NCI-H146 treated with DMSO at 0.1 percent for 48 hours (cell line): Measurements from ENCODE around the gene IFNGR2.
"Not testable (repeated sequence)": the region's sequence is repeated elsewhere in the genome, so short reads cannot be mapped to it uniquely, and the experiment has no call there.

ENCODE experiments used
- DNase-seq: peaks from one replicate; lab custom pipeline; 2025; ENCODE audit not compliant: unreplicated experiment; lab: John Stamatoyannopoulos, UW

IFNGR2 gene, protein sequence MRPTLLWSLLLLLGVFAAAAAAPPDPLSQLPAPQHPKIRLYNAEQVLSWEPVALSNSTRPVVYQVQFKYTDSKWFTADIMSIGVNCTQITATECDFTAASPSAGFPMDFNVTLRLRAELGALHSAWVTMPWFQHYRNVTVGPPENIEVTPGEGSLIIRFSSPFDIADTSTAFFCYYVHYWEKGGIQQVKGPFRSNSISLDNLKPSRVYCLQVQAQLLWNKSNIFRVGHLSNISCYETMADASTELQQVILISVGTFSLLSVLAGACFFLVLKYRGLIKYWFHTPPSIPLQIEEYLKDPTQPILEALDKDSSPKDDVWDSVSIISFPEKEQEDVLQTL

GRCh38 chr21:33403128-33403785 is at the start of gene IFNGR2:
TSS of gene IFNGR2 (plus strand) at chr21:33403413. CDS start at chr21:33403544, 131 bp downstream.
- no peak for DNase-seq

GRCh38 chr21:33355355-33355754 is 47.9 kb upstream of the IFNGR2 start:
- DNase-seq = no peak

DNA sequence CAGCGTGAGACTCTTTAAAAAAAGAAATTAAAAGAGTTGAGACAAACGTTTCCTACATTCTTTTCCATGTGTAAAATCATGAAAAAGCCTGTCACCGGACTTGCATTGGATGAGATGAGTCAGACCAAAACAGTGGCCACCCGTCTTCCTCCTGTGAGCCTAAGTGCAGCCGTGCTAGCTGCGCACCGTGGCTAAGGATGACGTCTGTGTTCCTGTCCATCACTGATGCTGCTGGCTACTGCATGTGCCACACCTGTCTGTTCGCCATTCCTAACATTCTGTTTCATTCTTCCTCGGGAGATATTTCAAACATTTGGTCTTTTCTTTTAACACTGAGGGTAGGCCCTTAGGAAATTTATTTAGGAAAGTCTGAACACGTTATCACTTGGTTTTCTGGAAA is 47.2 kb upstream of the IFNGR2 start:
- DNase-seq = no peak

DNA sequence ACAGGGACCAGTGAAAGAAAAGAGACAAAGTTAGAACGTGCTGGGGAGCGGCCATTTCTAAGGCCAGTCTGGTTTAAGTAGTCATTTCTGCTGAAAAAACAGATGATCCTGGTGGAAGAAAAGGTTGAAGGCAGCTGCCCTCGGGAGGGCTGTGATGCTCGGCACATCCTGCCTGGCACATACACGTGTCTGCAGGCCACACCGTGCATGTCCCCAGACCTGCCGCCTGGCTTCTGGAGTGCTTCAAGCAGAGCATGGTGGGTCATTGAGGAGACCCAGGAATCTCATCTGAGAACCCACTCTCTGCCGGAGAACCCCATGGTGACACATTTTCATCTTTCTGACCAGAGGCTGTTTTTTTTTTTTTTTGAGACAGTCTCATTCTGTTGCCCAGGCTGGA is 46.0 kb upstream of the IFNGR2 start:
- DNase-seq = no peak

DNA sequence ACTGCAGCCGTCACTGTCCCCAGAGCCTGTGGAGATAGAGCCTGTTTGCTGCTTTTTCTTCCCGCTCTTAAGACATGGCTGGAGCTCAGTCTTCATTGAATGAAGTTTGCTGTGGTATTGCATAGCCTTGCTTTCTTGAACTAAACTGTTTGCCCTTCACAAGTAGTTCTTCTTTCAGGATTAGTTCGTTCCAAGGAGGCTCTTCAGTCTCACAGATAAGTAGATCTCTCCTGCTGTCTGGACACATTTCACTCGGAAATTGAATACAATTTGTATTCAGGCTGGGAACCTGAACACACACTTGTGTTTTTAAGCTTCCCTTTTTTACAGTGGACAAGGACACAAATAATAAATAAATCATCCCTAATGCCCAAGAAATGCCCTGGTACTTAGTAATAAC is 43.8 kb upstream of the IFNGR2 start:
- DNase-seq = no peak

GRCh38 chr21:33360281-33360680 is 42.9 kb upstream of the IFNGR2 start:
- DNase-seq = no peak

DNA sequence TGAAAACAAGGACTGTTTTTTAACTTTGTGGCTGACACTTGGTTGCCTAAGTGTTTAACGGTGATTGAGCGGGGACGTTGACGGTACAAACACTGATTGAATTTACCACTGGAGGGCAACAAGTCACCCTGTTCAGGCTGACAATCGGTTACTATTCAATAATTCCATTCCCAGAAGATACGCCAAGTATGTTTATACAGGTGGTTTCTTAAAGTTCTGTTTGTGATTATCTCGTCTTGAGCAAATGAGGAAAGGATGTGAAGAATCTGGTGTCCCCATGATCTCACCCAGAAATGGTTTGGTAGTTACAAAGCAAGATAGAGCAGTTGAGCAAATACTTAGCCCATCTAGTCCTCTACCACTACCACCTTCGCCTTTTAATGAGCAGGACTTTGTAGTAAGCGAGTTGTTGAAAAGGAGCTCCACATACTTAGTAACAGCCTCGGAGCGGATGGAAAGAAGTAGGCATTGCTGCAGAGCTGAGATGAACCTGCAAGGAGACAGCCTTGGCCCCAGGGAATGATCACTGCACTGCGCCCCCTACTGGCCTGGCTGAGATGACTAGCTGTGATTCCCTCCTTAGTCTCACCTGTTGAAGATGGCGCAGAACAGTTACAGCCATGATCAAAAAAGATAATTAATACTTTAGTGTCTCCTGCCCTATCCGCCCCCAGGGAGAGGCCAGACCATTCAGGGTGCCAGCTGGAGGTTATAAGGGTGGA is 42.2 kb upstream of the IFNGR2 start:
- peak; percentile 57 for DNase-seq

- DNase-seq = peak; percentile 84
These were observed 41.1 kb upstream of the IFNGR2 start for GRCh38 chr21:33362044-33362555.

DNA sequence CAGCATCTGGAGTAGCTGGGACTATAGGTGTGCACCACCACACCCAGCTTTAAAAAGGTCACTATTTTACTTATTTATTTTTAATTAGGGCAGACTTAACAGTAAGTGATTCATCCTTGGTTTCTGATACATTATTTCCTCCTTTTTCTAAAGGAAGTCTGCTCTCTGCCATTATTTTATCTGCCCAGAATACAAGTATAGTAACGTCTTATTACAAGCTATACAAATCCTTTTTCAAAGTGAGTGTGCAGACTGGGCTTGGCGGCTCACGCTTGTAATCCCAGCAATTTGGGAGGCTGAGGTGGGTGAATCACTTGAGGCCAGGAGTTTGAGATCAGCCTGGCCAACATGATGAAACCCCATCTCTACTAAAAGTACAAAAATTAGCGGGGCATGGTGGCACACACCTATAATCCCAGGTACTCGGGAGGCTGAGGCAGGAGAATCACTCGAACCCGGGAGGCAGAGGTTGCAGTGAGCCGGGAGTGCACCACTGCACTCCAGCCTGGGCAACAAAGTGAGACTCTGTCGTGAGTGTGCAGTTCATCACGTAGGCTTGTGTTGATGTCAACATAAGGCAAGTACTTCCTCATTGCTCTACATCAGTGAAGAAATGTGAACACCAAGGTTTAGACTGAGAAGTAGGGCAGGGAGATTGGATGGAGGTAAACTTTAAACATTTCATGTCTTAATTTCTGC is 39.2 kb upstream of the IFNGR2 start:
- DNase-seq = not testable (repeated sequence)

DNA sequence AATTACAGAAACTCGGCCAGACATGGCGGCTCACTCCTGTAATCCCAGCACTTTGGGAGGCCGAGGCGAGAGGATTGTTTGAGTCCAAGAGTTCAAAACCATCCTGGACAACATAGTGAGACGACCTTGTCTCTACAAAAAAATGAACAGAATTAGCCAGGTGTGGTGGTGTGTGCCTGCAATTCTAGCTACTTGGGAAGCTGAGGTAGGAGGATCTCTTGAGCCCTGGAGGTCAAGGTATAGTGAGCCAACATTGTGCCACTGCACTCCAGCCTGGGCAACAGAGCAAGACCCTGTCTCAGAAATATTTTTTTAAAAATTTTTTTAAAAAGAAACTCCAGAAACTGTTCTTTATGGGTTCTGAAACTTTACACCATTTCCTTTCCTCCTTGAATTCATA is 38.4 kb upstream of the IFNGR2 start:
- no peak for DNase-seq

DNA sequence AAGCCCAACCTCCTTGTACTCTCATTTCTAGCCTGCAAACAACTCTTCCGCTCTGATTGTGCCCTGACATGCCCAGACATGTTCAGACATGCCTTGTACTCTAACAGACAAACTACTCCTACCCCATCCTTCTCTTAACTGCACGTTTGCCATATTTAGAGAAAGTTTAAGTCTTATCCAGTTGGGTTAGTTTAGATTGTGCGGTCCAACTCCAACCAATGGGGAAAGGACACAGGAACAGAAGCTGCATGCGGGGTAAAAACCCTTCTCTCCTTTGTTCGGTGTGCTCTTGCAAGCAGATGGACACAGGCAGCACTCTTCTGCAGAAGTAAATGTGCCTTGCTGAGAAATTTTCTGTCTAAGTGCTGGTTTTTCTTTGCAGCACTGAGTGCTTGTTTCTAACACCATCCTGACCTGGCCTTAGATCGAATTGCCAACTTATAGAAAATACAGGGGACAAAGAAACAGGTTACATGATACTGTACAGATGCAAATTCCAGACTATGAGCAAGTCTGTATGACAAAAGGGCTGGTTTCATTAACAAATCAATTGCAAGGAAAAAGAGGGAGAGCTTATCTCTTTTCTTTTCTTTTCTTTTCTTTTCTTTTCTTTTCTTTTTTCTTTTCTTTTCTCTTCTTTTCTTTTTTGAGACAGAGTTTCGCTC is 35.8 kb upstream of the IFNGR2 start:
- no peak for DNase-seq

DNA sequence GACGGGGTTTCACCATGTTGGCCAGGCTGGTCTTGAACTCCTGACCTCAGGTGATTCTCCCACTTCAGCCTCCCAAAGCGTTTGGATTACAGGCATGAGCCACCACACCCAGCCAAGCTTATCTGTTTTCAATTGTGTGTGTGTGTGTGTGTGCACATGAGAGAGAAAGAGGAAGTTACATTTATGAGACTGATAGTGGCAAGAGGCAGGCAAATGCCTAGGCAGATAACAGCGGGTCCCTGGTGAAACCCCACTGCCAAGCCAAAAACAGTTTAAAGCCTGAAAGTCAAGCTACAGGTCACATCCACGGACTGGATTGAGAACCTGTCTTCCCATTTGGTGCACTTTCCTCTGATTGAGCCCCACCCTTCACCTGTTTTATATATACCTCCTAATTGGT is 35.1 kb upstream of the IFNGR2 start:
- no peak for DNase-seq

GRCh38 chr21:33368576-33368975 is 34.6 kb upstream of the IFNGR2 start:
- DNase-seq = no peak

DNA sequence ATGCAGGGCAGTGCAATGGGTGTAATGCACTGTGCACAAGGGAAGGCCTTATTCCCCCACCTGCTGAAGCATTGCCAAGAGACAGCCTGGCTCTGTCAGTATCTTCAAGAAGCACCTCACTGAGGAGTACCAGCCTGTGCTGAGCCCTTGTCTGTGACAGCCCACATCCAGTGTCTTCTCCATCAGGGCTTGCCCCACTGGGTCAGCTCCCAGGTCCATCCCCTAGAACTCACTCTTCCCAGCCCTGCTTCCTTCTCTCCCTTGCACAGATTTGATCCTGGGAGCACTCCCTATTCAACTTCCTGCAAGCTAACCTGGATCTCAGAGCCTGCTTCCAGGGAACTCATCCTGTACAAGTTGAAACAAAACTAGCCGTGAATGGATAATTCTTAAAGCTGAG is 33.6 kb upstream of the IFNGR2 start:
- no peak for DNase-seq

DNA sequence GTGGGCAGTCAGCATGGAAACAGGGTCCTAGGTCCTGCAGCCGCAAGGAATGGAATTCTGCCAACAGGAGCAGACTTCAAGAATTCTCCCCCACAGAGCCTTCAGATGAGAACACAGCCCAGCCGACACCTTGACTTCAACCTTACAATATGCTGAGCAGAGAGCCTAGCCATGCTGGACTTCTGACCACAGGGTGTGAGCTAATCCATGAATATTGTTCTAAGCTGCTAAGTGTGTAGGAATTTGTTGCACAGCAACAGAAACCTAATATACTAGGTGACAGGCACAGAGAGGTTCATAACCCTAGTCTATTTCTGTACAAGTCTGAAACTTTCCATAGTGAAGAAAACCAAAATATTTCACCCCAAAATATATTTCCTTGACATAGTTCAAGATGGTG is 32.9 kb upstream of the IFNGR2 start:
- DNase-seq = no peak

DNA sequence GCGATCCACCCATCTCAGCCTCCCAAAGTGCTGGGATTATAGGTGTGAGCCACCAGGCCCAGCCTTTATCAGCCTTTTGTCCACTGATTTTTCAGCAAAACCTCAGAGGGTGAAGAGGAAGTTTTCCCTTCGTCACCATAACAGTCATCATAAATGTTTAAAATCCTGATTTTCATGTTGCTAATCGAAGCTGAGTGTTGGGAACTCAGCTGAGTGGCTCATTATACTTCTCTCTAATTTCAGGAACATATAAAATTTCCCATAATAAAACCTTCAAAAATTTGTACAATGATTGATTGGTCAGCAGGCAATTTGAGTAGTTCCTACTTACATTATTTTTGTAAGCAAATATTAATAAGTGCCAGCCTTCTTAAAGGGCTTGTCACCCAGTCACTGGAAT is 31.8 kb upstream of the IFNGR2 start:
- no peak for DNase-seq

DNA sequence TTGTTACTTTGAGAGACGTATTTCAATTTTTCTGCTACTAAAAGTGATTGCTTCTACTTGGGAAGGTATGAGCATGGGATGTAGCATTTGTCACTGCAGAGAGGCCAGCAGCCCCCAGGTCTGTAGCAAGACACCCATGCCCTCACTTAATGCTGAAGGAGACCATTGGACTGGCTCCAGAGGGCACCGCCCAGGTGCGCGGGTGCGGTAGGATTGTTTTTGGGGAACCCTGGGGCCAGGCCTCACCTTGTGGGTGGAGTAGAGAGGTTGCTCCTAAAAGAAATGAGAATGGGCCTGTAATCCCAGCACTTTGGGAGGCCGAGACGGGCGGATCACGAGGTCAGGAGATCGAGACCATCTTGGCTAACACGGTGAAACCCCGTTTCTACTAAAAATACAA is 30.6 kb upstream of the IFNGR2 start:
- no peak for DNase-seq

DNA sequence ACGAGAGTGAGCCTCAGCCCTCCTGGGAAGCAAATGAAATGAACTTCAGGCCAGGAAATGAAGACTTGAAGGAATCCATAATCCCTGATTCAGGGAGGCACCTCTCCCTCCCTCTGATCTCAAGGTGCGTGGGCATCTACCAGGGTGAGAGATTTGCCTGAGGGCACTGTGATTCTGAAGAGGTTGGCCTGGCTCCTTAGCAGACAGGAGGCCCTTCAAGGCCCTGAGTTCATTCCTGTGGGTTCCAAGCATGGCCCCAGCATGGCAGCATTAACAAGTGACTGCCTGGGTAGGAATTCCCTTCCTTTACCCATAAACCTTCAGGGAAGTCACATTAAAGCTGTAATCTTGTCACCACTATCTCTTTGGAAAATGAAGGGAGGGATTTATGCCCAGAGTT is 29.8 kb upstream of the IFNGR2 start:
- DNase-seq = no peak

DNA sequence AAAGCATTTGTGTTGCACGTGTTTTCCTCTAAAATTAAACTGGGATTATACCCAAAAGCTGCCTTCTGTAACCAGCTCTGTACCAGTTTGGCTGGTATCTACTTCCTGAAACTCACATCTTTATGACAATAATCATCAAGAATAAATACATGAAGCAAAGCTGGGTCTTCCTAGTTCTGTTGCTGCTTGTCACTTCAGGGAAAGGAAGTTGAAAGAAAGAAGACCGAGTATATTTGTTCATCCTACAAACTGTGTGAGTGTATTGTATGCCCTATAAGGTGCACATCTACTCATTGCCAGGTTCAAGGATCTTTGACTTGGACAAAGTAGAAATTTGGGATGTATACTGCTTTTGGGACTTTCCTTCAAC is 29.1 kb upstream of the IFNGR2 start:
- no peak for DNase-seq

DNA sequence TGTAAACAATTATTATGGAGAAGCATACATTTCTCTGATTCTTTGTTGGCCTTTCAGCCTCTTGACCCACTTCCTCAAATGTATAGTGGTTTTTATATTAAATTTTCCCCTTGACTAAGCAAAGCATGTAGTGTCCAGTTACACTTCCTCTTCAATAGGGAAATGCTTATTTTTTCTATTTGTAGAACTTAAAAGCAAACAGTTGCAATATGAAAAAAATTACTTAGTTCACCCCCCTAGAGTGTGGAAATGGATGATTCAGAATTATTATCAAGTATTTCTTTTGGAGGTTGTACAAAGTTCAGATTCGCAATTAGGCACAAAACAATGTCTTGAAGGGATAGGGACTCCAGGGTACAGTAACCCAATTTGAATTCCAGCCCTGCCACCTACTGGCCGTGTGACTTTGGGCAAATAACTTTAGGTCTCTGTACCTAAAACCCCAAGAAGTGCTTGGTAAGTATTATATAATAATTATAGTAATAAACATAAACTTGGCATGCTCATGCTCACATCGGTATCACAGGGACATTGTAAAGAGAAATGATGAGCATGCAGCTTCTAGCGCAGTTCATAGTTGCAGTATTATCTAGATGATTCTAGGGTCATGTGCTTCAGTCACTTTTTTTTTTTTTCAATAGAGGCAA is 28.6 kb upstream of the IFNGR2 start:
- DNase-seq = no peak
